ENCODE data around the gene PHF12. TPM values are rescaled to one million over a fixed set of nuclear protein-coding genes. Genes with fewer than 3 reads are reported as not detected.

Gene PHF12
- total RNA-seq, 1 experiment from 2014 or later: 8.4 TPM

GRCh38 chr17:28982131-28982793 is 30.9 kb upstream of the PHF12 start:
- DNase-seq: no peak
- no peaks in the 10 kb centered on the region for H3K27me3 ChIP-seq
- H3K36me3 ChIP-seq: no peaks in the 10 kb centered on the region

DNA sequence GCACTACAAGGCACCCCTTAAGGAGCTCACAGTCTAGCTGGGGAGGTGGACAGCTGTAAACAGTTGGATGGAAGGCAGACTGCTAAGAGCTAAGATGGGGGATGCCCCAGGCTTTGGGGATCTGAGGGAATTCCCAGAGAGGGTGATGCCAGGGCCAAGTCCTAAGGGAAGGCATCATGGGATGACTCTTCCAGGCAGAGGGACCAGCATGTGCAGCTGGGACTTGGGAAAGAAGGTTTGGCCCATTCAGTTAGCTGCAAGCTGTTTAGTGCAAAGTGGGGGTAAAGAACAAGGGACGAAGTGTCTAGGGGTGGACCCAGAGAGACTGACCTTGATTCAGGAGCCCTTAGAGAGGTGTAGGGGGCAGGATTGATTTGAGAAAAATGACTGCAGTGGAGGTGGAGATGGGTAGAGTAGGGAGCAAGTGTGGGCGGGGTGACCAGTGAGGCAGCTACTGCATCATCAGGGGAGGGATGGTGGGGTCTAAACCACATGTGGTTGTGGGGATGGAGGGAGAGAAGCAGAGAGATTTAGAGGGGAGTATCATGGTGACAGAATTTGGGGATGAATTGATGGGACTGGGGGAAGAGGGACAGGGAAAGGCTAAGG is 27.1 kb upstream of the PHF12 start:
- Histone ChIP-seq H3K36me3 (no peaks in the 10 kb centered on the region), H3K9me3 (no peaks in the 10 kb centered on the region), H3K4me3 (no peak overlapping the region), H3K27me3 (no peaks in the 10 kb centered on the region)
- DNase-seq: no peak

More at GRCh38 chr17:28982131-28982793, 30.9 kb upstream of the PHF12 start:
- Histone ChIP-seq H3K9me3 (no peaks in the 10 kb centered on the region), H3K4me3 (no peak overlapping the region)

- no peaks in the 10 kb centered on the region for H3K36me3 ChIP-seq
- H3K9me3 ChIP-seq: no peaks in the 10 kb centered on the region
- no peaks in the 10 kb centered on the region for H3K27me3 ChIP-seq
- DNase-seq: no peak
- no peak overlapping the region for H3K4me3 ChIP-seq
Observed at GRCh38 chr17:28977659-28978355, 26.5 kb upstream of the PHF12 start.

- Histone ChIP-seq H3K36me3 (no peaks in the 10 kb centered on the region), H3K9me3 (no peaks in the 10 kb centered on the region), H3K27me3 (no peaks in the 10 kb centered on the region), H3K4me3 (no peak overlapping the region)
- DNase-seq: no peak
Observed at GRCh38 chr17:28975646-28976045, 24.3 kb upstream of the PHF12 start.

GRCh38 chr17:28975031-28975430 is 23.7 kb upstream of the PHF12 start:
- no peaks in the 10 kb centered on the region for H3K9me3 ChIP-seq
- no peaks in the 10 kb centered on the region for H3K36me3 ChIP-seq
- H3K27me3 ChIP-seq: no peaks in the 10 kb centered on the region
- DNase-seq: no peak
- no peak overlapping the region for H3K4me3 ChIP-seq

- no peaks in the 10 kb centered on the region for H3K9me3 ChIP-seq
- no peak overlapping the region for H3K4me3 ChIP-seq
- H3K27me3 ChIP-seq: no peaks in the 10 kb centered on the region
- DNase-seq: no peak
- H3K36me3 ChIP-seq: no peaks in the 10 kb centered on the region
Observed at GRCh38 chr17:28974451-28974850, 23.1 kb upstream of the PHF12 start.

- H3K9me3 ChIP-seq: no peaks in the 10 kb centered on the region
- H3K4me3 ChIP-seq: no peak overlapping the region
- no peaks in the 10 kb centered on the region for H3K27me3 ChIP-seq
- H3K36me3 ChIP-seq: no peaks in the 10 kb centered on the region
- peak; percentile 77 for DNase-seq
Observed at GRCh38 chr17:28973425-28973824, 22.1 kb upstream of the PHF12 start.

DNA sequence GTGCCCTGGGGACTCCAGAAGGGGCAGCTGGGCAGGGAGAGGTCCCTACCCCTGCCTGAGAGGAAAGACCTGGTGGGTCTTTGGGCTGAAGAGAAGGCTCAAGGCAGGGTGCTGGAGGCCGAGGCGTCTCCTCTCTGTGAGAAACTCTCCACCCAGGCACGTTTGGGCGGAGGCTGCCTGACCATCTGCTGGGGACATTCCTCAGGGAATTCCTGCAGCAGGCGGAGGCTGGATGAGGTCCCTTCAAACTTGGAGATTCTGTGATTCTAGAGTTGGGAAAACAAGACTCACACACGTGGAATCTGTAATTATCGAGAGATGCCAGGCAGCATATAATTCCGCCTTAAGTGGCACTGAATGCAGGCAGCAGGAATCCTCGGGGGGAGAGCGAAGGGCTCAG is 21.1 kb upstream of the PHF12 start:
- Histone ChIP-seq H3K36me3 (no peaks in the 10 kb centered on the region), H3K4me3 (no peak overlapping the region), H3K9me3 (no peaks in the 10 kb centered on the region), H3K27me3 (no peaks in the 10 kb centered on the region)
- DNase-seq: no peak

GRCh38 chr17:28970879-28971278 is 19.6 kb upstream of the PHF12 start:
- Histone ChIP-seq H3K36me3 (no peaks in the 10 kb centered on the region), H3K27me3 (no peaks in the 10 kb centered on the region), H3K4me3 (no peak overlapping the region), H3K9me3 (no peaks in the 10 kb centered on the region)
- DNase-seq: no peak

GRCh38 chr17:28969706-28970393 is 18.5 kb upstream of the PHF12 start:
- no peak for DNase-seq

GRCh38 chr17:28968914-28969295 is 17.6 kb upstream of the PHF12 start:
- no peak for DNase-seq
- Histone ChIP-seq H3K36me3 (no peaks in the 10 kb centered on the region), H3K4me3 (no peak overlapping the region), H3K27me3 (no peaks in the 10 kb centered on the region), H3K9me3 (no peaks in the 10 kb centered on the region)

More at GRCh38 chr17:28969706-28970393, 18.5 kb upstream of the PHF12 start:
- Histone ChIP-seq H3K36me3 (no peaks in the 10 kb centered on the region), H3K27me3 (no peaks in the 10 kb centered on the region), H3K9me3 (no peaks in the 10 kb centered on the region), H3K4me3 (no peak overlapping the region)

DNA sequence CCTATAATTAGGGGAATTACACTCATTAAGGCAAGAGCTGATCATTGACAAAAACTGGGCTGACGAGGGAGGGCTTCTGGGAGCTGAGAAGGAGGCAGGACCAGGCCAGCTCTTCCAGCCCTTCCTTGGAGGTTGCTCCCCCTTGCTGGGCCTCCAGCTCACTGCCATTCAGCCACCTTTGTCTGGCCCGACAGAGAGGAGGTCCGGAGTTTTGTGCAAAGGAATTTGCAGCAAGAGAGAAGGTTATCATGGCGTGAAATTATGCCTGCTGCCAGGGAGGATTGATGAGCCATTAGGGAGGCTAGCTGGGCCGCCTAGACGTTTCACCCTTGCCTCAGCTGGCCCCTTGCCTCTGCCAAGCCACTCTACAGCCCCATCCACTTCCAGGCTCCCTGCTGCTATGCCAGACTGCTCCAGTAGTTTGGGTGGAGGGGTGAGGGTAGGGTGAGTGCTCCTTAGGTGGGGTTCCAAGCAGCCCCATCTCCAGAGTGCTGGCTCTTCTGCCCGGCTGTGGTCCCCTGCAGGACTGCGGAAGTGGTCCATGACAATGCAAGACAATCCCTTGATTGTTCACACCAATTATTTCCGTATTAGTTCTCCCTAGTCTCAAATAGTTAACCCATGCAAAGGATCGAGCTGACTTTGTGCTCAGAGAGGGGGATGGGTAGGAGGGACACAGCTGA is 17.1 kb upstream of the PHF12 start:
- DNase-seq: peak; percentile 69
- no peaks in the 10 kb centered on the region for H3K9me3 ChIP-seq
- no peak overlapping the region for H3K4me3 ChIP-seq

DNA sequence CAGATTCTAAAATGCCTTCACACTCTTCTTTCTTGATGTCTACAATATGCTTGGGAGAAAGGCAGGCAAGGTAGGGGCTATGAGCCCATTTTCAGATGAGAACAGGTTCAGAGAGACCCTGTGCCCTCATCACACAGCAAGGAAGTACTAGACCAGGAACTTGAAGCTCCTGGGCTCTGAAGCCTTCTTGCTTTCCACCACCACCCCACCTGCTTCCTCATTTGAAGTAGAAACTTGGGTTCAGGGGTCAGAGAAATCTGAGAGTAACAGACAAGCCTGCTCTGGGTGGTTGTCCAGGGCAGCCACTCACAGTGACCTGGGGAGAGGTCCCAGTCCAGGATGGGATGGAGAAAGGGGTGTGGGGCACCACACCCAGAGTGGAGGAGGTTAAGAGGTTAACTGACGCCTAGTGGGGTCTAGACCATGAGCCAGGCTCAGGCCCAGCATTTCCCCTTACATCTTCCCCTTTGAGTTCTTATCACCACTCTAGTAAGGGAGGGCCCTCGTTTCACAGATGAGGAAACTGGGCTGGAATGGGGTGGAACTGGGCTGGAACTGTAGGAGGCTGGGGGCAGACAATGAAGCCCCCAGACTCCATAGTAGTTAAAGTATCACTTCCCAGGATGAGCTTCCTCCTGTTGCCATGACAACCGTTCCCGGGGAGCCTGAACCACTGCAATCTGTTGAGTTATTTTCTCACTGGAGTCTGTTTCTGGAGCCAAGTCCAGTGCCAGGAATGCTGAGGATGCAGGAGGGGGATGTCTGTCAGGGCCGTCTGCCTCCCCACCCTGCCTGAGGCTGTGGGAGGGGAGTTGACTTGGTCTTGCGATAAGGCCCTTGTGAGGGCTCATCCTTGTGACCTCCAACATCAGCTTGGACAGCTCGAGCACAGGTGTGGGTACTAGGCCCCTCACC is 16.2 kb upstream of the PHF12 start:
- Histone ChIP-seq H3K36me3 (no peaks in the 10 kb centered on the region), H3K27me3 (no peaks in the 10 kb centered on the region; the same call in 1 of the 2 replicates), H3K9me3 (no peaks in the 10 kb centered on the region), H3K4me3 (no peak overlapping the region)
- DNase-seq: no peak

More for the DNA sequence above, 17.1 kb upstream of the PHF12 start:
- Histone ChIP-seq H3K36me3 (no peaks in the 10 kb centered on the region), H3K27me3 (no peaks in the 10 kb centered on the region; the same call in 1 of the 2 replicates)

DNA sequence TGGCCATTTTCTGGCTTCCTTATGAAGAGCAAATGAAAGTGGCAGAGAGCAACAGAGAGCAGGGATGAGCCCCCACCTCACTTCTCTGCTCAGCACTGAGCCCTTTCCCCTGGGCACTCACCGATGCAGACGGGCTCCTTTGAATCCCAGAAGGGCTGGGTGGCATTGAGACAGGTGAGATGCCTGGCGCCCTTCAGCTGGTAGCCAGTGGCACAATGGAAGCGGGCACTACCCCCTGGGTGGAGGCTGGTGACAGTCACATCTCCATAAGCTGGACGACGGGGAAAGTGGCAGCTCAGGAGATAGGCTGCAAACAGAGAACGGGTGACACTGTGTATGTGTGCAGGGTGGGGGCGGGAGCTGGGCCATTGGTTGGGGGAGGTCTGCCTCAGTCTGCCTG is 12.5 kb upstream of the PHF12 start:
- DNase-seq: no peak
- H3K36me3 ChIP-seq: no peaks in the 10 kb centered on the region

DNA sequence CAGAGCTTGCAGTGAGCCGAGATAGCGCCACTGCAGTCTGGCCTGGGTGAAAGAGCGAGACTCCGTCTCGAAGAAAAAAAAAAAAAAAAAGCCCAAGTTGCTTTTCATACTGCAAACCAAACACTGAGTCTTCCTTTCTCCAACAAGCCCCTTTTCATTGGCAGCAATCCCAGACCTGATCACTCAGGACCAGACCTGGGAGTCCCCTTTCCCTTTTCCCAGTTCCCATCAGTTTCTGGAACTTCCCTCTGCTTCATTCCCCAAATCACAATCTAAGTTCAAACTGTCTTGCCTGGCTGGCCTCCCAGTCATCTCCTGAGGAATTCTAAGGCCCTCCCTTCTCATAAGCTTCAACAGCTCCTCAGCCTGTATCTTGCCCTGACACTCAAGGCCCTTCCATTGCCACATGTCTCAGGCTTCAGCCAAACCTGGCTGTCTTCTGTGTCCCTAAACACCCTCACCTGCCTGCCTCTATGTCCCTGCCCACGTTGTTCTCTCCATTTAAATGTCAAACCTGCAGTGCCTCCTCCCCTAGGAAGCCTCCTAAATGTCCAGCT is 11.8 kb upstream of the PHF12 start:
- no peak for DNase-seq
- Histone ChIP-seq H3K27me3 (no peaks in the 10 kb centered on the region; the same call in 1 of the 2 replicates), H3K9me3 (no peaks in the 10 kb centered on the region), H3K4me3 (no peak overlapping the region), H3K36me3 (no peaks in the 10 kb centered on the region)

More for the DNA sequence above, 12.5 kb upstream of the PHF12 start:
- Histone ChIP-seq H3K9me3 (no peaks in the 10 kb centered on the region), H3K27me3 (no peaks in the 10 kb centered on the region; the same call in 1 of the 2 replicates), H3K4me3 (no peak overlapping the region)
